GM19372 (cell line): ENCODE results near the gene XXYLT1.

Experiments
- ATAC-seq: cut with Tn5 transposase; IDR thresholded peaks from one replicate; pipeline ENCODE4 v1.9.1; 2021; ENCODE audit warnings: mild to moderate bottlenecking, low read depth, moderate library complexity; ENCODE audit not compliant: unreplicated experiment

XXYLT1 gene

DNA sequence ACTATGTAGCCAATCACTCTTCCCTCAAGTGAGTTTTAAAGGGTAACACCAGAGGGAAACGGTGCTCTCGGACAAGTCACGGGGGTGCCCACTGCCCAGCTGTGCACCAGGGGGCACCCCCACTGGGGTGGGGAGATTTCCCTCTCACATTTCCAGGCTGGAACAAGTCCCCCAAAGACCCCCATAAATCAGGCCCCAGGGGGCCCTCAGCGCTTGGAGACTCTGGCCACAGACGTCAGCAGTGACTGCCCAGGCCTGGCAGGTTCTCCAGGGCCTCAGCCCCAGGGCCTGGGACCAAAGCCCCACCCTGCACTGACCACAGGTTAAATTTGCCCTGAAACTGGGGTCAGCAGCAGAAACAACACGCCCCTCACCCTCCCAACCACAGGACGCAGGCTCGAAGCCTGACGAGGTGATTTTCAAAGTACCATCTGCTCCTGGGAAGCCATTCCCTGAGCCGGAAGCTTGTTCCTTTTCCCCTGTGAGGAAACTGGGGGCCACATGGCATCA lies 17.0 kb downstream of the XXYLT1 start:
- ATAC-seq = no peak

DNA sequence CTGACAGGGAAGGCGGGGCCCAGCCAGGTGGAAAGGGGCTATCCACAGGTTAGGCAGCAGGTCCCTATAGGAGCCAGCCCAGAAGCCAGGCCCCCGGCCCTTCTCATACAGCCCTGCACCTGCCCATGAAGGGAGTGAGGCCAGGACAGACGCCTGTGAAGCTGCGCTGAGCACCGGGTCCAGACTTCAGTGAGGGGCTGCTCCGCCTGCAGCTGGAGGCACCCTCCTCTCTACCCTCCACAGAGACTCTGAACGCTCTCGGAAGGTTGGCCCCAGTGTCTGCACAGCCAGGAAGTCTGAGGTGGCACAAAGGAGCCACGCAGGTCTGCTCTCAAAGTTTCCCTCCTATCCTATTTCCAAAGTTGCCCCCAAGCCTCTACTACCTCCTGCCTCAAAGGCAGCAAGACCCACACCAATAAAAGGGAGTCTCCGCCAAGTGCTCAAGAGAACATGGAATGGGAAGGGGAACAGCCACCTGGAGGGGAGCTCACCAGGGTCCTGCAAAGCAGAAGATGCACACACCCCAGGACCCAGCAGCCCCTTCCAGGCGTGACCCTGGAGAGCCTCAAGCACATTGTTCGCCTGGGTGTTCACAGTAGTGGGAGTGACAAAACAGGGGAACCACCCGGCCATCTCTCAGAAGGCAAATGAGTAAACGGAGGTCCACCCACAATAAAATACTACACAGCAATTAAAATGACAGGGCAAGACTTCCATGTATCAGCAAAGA lies 19.5 kb downstream of the XXYLT1 start:
- no peak for ATAC-seq

DNA sequence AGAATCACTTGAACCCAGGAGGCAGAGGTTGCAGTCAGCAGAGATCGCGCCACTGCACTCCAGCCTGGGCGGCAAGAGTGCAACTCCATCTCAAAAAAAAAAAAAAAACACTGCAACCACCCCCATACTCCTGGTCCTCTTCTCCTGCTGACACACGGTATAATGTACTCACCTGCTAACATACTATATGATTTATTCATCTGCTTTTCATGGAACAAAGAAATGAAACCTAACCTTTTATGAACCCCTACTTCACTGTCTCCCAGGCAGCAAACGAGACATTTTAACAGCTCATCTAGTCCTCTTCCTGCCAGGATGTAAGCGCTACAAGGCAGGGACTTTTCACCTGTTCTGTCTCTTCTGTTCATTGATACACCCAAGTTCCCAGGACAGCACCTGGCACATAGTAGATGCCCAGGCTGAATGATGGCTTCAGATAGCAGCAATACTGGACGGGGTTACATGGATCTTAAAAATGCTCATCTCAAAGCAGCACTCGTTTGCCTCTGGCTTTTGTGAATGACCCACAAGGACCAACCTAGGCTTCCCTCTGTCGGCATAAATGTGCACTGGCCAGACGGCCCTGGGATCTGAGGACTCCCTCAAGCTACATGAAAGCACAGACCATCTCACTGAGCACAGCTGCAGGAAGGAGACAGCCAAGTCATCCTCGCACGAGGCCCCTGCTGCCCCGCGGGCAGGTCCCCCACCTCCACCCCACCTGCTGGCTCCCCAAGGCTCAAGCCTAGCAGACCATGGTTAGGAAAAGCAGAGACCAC lies 20.3 kb downstream of the XXYLT1 start:
- no peak for ATAC-seq

DNA sequence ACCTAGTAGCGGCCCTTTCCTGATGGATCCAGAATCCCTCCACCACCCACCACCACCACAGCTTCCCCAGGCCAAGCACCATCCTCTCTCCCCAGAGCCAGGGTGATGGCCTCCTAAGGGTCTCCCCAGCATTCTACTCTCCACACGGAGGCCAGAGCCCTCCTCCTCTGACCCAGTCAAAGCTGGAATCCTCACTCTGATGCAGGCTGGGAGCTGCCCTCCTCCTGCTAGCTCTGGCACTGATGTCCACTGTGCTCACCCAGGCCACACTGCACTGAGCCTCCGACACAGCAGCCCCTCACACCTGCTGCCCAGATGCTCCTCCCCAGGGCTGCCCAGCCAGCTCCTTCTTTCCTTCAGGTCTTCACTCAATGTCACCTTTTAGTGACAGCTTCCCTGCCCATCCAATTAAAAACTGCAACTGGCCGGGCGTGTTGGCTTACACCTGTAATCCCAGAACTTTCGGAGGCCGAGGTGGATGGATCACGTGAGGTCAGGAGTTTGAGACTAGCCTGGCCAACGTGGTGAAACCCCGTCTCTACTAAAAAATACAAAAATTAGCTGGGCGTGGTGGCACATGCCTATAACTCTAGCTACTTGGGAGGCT lies 21.0 kb downstream of the XXYLT1 start:
- ATAC-seq = no peak

DNA sequence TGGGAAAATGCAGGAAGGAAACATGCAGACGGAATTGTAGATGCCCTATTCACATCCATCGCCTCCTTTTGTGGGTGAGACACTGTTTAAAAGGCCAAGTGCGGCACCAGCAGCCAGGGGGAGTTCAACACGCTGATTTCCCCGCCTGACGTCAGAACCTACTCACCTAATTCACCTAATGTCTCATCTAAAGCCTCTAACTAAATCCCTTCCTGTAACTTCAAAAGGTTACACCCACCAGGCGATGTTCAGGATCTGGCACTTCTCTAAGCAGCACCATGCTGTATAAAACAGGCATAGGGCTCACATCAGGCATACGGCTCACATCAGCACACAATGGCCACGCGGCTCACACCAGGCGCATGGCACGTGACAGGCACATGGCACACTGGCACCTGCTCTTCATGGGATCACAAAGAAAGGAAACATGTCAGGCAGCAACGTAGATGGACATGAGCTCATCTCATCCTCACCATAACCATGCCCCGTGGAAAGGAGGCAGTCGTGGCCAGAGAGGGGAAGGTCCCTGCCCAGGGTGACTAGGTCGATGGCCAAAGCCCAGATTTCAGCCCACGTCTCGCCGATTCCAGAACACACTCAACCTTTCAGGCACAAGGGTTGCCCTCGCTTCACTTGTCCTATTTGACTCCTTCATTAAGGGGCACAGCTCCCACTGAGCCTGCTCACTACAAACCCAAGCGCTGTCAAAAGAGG lies 21.7 kb downstream of the XXYLT1 start:
- ATAC-seq = no peak

DNA sequence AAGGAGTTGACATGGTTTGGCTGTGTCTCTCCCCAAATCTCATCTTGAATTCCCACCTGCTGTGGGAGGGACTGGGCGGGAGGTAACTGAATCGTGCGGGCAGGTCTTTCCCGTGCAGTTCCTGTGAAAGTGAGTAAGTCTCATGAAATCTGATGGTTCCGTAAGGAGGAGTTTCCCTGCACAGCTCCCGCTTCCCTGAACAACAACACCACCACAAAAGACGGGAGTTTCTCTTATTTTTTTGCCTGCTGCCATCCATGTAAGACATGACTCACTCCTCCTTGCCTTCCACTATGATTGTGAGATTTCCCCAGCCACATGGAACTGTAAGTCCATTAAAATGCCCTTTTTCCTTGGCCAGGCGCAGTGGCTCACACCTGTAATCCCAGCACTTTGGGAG lies 22.7 kb downstream of the XXYLT1 start:
- no peak for ATAC-seq

DNA sequence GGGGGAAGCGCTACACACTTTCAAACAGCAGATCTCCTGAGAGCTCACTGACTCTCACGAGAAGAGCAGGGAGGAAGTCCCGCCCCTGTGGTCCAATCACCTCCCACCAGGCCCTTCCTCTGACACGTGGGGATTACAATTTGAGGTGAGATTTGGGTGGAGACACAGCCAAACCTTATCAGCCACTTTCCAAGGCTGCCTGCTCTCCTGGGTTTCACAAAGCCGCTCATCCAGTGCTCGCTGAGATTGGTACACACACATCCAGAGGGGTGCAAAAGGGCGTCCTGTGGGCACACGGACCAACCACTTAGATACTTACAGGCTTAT lies 23.1 kb downstream of the XXYLT1 start:
- no peak for ATAC-seq

DNA sequence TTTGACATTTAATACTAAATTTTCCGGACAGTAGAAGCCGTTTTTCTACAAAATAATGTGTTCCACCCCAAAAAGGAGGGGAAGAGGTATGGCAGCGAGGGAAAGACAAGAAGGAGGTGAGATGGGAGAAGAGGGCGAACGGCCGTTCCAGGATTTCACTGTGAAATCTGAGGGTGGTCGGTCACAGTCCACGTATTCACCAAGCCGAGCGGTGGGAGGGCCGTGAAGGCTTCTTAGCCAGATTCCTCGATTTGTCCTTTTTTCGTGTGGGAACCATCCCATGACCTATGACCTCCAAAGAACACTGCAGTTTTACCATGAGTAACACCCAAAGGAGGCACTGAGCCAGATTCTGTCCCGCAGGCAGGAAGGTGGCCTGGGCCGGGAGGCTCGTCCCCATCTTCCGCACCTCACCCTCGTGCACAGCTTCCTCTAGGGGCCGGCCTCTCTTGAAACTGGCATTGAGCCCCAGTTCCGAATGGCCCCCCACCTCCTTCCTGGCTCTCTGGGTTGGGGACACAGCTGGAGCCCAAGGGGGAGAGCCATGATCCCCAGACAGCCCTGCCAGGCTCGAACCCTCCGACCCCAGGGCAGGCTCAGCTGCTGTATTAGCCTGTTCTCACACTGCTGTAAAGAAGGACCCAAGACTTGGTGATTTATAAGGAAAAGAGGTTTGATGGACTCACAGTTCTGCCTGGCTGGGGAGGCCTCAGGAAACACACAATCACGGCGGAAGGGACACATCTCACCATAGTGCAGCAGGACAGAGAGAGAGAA lies 23.7 kb downstream of the XXYLT1 start:
- no peak for ATAC-seq

DNA sequence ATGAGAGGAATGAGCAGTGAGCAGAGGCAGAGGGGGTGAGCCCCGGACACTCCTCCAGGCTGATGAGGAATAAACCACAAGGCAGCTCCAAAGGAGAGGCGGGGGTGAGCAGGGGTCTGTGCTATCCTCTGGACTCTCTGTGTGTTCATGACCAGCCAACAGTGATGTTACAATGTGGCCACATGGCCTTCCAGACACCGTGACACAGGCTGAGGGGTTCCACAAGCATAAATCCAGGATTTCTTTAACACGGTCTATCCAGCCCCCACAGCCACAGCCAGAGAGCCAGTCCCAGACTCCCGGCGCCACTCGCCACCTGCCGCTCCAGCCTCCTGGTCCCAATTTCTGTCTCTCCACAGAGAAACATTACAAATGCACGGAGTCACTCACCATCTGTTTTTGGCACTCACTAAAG lies 24.4 kb downstream of the XXYLT1 start:
- no peak for ATAC-seq

DNA sequence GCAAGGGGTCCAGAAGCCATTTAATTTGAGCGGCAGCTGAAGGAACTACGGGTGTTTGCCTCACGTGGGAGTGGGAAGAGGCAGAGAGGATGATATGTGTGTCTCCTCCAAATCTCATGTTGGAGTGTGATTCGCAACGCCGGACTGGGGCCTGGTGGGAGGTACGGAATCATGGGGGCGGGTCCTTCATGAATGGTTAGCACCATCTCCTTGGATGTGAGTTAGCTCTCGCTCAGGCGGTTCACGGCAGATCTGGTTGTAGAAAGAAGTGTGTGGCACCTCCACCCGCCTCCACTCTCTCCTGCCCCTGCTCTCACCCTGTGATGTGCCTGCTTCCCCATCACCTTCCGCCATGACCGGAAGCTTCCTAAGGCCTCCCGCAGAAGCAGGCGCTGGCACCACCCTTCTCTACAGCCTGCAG lies 25.4 kb downstream of the XXYLT1 start:
- ATAC-seq = no peak

DNA sequence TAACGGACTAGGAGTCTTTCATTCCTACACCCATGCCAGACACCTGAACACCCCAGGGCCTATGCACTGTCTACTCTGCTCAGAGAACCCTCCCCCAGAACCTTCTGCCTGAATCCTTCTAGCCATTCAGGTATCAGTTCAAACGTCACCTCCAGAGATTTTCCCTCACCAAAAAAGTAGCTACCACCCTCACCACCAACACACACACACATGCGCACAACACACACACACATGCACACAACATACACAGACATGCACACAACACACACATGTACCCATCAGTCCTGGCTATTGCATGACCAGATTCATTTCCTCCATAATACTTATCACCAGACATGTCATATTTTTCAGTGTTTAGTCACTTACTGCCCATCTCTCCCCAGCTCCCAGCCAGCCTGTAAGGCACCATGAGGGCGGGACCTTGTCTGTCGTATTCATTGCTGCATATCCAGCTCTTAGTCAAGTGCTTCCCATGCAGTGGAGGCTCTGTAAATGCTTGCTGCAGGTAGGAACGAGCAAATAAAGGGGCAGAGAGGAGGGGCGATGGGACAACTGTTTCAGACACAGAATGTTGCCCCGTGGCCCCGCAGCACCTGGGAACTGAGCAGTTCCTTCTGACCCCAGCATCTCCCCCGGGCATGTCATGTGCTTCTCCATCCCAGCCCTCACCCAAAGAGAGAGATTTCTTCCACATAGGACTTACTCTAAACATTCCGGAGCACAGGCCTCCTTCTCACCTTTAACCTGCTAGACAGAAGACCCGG lies 29.2 kb downstream of the XXYLT1 start:
- ATAC-seq = no peak

DNA sequence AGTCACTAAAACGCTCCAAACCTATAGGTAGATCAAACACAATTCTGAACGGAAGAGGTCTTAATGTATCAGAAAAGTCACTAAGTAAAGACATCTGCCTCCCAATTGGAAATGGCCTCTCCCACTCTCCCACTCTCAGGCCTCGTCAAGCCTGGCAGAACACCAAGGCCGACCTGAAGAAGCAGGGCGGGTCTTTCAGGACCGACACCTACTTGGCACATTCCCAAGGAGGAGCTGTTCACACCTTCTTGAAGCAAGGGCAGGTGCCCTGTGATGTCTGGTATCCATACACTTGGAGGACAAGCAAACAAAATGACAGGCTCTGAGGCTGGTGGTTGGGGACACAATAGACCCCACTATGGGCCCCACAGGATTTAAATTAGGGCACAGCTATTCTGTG lies 30.0 kb downstream of the XXYLT1 start:
- no peak for ATAC-seq

DNA sequence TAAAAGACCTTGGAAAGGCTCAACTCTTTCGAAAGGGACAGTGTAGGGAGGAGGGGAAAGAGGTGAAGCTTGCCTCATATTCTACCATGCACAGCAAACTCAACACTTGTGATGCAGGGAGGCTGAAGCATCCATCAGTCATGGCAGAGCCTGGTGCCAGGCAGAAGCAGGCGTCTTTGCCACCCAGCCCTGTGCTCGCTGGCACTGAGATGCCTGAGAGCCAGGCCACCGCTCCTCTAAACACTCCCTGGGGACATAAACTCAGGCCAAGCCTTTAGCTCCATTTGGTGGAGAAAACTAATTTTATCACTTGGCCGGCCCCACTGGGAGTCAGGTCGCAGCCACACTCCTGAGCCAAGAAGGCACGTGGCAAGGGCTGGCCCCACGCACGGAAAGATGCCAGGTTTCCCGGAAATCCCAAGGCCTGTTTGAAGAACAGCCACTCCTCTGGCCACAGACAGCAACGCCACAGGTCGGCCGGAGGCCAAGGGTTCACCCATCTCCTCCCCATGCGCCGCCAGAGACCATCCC lies 30.7 kb downstream of the XXYLT1 start:
- no peak for ATAC-seq

DNA sequence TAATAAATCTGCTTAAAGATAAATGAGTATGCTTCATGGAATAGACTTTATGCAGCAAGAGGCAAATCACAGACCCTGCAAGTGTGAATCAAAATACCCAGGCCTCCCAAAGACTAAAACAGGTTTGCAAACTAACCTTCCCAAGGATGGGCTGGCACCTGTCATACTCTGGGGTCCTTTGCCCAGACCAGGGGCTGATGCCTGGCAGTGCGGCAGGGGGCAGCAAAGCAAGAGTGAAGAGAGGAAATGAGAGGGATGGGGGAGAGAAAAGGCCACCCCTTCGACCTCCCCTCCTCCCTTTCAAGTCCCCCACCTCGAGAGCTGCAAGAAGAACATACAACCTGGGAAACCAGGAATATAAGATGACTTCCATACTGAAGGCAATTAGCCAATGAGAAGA lies 31.8 kb downstream of the XXYLT1 start:
- no peak for ATAC-seq

DNA sequence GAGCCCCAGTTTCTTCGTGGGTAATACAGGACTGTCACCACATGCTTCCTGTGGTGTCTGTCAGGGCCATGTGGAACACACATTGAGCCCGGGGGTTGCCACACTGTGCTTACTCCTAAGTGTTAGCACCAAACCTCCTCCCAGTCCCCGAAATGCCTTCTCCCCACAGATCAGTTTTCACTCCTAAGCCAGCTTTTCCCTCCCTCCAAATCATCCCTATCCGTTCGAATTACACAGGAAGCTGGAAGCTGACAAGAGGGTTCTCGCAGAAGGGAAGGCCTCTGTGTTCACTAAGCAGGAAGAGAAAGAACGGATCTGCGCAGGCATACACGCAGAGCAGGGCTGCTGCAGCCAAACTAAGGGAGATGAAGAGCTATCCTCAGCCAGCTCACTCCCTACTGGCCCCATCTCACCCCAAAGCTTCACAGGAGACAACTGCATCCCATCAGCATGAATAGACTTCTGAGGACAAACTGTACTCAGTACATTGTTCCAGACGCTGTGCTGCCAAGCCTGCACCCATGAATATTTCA lies 32.3 kb downstream of the XXYLT1 start:
- no peak for ATAC-seq

DNA sequence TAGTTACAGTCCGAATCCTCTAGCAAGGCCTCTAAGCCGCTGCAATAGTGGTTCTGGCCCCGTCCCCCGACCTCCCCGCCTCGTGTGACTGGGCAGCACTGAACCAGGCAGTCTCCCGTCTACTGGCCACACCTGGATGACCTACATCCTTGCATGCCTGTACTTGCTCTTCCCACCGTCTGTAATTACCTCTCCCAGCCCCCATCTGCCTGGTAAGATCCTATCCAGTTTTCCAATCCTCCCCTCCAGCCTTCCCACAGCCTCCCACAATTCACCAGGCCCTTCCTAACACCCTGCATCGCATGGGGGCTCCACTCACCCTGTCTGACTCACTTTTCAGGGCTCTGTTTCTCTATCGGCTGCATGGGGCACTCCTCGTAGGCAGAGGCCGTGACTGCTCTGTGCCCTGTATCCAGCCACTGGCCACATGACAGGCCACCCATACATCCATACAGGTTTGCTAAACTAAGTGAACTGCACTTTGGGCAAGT lies 32.8 kb downstream of the XXYLT1 start:
- ATAC-seq = no peak

DNA sequence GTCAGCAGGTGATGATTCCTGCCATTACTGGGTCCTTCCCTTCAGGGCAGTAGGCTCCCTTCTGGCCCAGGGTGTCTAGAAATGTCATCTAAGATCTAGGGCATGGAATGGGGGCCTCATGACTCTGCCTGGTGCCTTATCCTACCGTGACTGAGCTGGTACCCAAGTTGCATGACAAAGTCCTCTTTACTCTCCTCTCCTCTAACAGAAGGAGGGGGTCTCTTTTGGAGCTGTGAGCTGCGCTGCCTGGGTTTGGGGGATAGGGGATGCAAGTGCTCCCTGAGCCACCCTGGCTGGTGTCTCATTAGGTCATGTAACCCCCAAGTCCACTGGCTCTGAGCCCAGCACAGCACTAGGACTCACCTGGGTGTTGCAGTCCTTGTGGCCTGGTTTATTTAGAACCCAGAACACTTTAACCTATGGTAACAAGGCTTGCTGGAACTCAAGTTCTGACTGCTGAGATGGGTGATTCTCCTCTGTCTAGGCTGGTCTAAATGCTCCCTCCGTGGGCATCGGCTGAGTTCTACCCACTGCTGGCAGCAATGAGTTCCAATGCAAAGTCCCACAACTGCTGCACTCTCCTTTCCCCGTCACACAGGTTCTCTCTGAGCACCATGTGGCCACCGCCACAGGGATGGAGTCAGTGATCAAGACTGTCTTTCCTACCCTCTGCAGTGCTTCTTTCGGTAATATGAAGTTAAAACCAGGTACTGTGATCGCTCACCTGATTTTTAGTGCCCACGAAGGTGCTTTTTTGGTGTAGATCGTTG lies 34.0 kb downstream of the XXYLT1 start:
- ATAC-seq = no peak
